NCI-H510A (cell line): Measurements from ENCODE around the gene TNFAIP2.

ENCODE experiments used
- DNase-seq: peaks from one replicate; lab custom pipeline; 2025; lab: John Stamatoyannopoulos, UW

Gene TNFAIP2

GRCh38 chr14:103122947-103123633, at the start of gene TNFAIP2:
TNFAIP2 (plus strand) TSS chr14:103123461; CDS start chr14:103126458, 2,997 bp downstream.
- DNase-seq: peak; percentile 53

- DNase-seq: no peak
These were observed 49.2 kb upstream of the TNFAIP2 start for GRCh38 chr14:103073876-103074728.

GRCh38 chr14:103074729-103075367, 48.4 kb upstream of the TNFAIP2 start:
- DNase-seq: no peak

- peak; percentile 65 for DNase-seq
These were observed 44.9 kb upstream of the TNFAIP2 start for GRCh38 chr14:103078420-103078749.

GRCh38 chr14:103078860-103079587, 44.2 kb upstream of the TNFAIP2 start:
- DNase-seq: no peak

GRCh38 chr14:103081951-103082350, 41.3 kb upstream of the TNFAIP2 start:
- no peak for DNase-seq

GRCh38 chr14:103084021-103084919, 39.0 kb upstream of the TNFAIP2 start, which contains the start of gene LBHD2:
LBHD2 (plus strand) TSS chr14:103084210; CDS start chr14:103086013, 1,803 bp downstream.
- no peak for DNase-seq

- DNase-seq: no peak
These were observed 37.9 kb upstream of the TNFAIP2 start for GRCh38 chr14:103085106-103086091.

GRCh38 chr14:103086771-103087342, 36.4 kb upstream of the TNFAIP2 start:
- DNase-seq: no peak

- no peak for DNase-seq
These were observed 35.9 kb upstream of the TNFAIP2 start for GRCh38 chr14:103087343-103087835.

- DNase-seq: no peak
These were observed 34.3 kb upstream of the TNFAIP2 start for GRCh38 chr14:103088921-103089320.

- no peak for DNase-seq
These were observed 33.6 kb upstream of the TNFAIP2 start for GRCh38 chr14:103089386-103090335.

GRCh38 chr14:103090481-103091020, 32.7 kb upstream of the TNFAIP2 start:
- DNase-seq: no peak

- DNase-seq: peak; percentile 49
These were observed 32.0 kb upstream of the TNFAIP2 start for GRCh38 chr14:103091041-103091882.

GRCh38 chr14:103091883-103092222, 31.4 kb upstream of the TNFAIP2 start:
- no peak for DNase-seq

- DNase-seq: no peak
These were observed 29.3 kb upstream of the TNFAIP2 start for GRCh38 chr14:103093856-103094405.
